Liver (tissue), 9 donors: ENCODE results near the gene PRMT2. TPM values are rescaled to one million over a fixed set of nuclear protein-coding genes. Genes with fewer than 3 reads are reported as not detected.

Experiments used
- DNase-seq: peaks from one replicate; pipeline ENCODE4 v3.0.0-alpha.2; 2017; ENCODE audit warnings: low spot score
- H3K27ac ChIP-seq, 2 donors: one replicate each; pipeline ENCODE4 v1.7.0; 2013; ENCODE audit warnings: inconsistent platforms in 2 of 2, low read length in 2 of 2, control low read depth in 1 of 2, low read depth in 1 of 2, mild to moderate bottlenecking in 1 of 2
- H3K27me3 ChIP-seq, 4 donors: one replicate each; pipeline versions ENCODE4 v1.6.1 to v1.7.0; 2013; ENCODE audit warnings: low read length in 3 of 4, inconsistent platforms in 1 of 4, mild to moderate bottlenecking in 1 of 4, moderate library complexity in 1 of 4; ENCODE audit not compliant: control insufficient read depth in 4 of 4, insufficient read depth in 4 of 4
- H3K36me3 ChIP-seq, 4 donors: one replicate each; pipeline versions ENCODE4 v1.6.1 to v1.7.0; 2013; ENCODE audit warnings: low read length in 3 of 4, mild to moderate bottlenecking in 3 of 4, low read depth in 1 of 4, moderate library complexity in 1 of 4; ENCODE audit not compliant: control insufficient read depth in 4 of 4, insufficient read depth in 3 of 4
- H3K4me1 ChIP-seq, 4 donors: one replicate each; pipeline versions ENCODE4 v1.6.1 to v1.7.0; 2013; ENCODE audit warnings: low read length in 3 of 4, mild to moderate bottlenecking in 3 of 4, moderate library complexity in 1 of 4; ENCODE audit not compliant: control insufficient read depth in 4 of 4, insufficient read depth in 4 of 4
- H3K4me3 ChIP-seq, 3 donors: one replicate each; pipeline versions ENCODE4 v1.6.1 to v1.7.0; 2013; ENCODE audit warnings: low read length in 3 of 3, control low read depth in 1 of 3, low read depth in 1 of 3, mild to moderate bottlenecking in 1 of 3
- H3K9ac ChIP-seq, 2 donors: one replicate each; pipeline ENCODE4 v1.7.0; 2013; ENCODE audit warnings: low read length in 2 of 2, mild to moderate bottlenecking in 2 of 2, moderate library complexity in 2 of 2, control low read depth in 1 of 2, low read depth in 1 of 2
- H3K9me3 ChIP-seq, 4 donors: one replicate each; pipeline versions ENCODE4 v1.6.1 to v1.7.0; 2013; ENCODE audit warnings: low read length in 3 of 4; ENCODE audit not compliant: control insufficient read depth in 4 of 4
- EGR1 ChIP-seq, 2 donors: IDR thresholded peaks; 2 replicates each; pipeline ENCODE4 v1.6.1; 2016 to 2018; ENCODE audit warnings: antibody characterized with exemption in 2 of 2, low read depth in 2 of 2
- FOXA1 ChIP-seq: IDR thresholded peaks from 2 replicates; pipeline ENCODE4 v1.6.1; 2016; ENCODE audit warnings: antibody characterized with exemption
- FOXA2 ChIP-seq: IDR thresholded peaks from 2 replicates; pipeline ENCODE4 v1.6.1; 2016; ENCODE audit warnings: antibody characterized with exemption
- GABPA ChIP-seq, 2 donors: IDR thresholded peaks in 1 of 2; conservative IDR thresholded peaks in 1 of 2; 2 replicates each; pipeline ENCODE4 v1.6.1; 2016; ENCODE audit warnings: antibody characterized with exemption in 2 of 2, mild to moderate bottlenecking in 1 of 2, moderate library complexity in 1 of 2
- HNF4A ChIP-seq, 2 donors: conservative IDR thresholded peaks; 2 replicates each; pipeline ENCODE4 v1.6.1; 2016; ENCODE audit warnings: antibody characterized with exemption in 2 of 2, mild to moderate bottlenecking in 2 of 2
- HNF4G ChIP-seq: IDR thresholded peaks from 2 replicates; pipeline ENCODE4 v1.6.1; 2016; ENCODE audit warnings: antibody characterized with exemption
- JUND ChIP-seq, 2 donors: IDR thresholded peaks; 2 replicates each; pipeline ENCODE4 v1.6.1; 2016; ENCODE audit warnings: antibody characterized with exemption in 2 of 2
- NR2F2 ChIP-seq: IDR thresholded peaks from 2 replicates; pipeline ENCODE4 v1.6.1; 2016; ENCODE audit warnings: antibody characterized with exemption
- RAD21 ChIP-seq, 2 donors: IDR thresholded peaks; 2 replicates each; pipeline ENCODE4 v1.6.1; 2016; ENCODE audit warnings: antibody characterized with exemption in 2 of 2, mild to moderate bottlenecking in 2 of 2
- RXRA ChIP-seq, 2 donors: IDR thresholded peaks; 2 replicates each; pipeline ENCODE4 v1.6.1; 2017 to 2018; ENCODE audit warnings: antibody characterized with exemption in 2 of 2, mild to moderate bottlenecking in 1 of 2
- SP1 ChIP-seq: IDR thresholded peaks from 2 replicates; pipeline ENCODE4 v1.6.1; 2018; ENCODE audit warnings: antibody characterized with exemption, mild to moderate bottlenecking
- TAF1 ChIP-seq: conservative IDR thresholded peaks from 2 replicates; pipeline ENCODE4 v1.6.1; 2016; ENCODE audit warnings: antibody characterized with exemption, mild to moderate bottlenecking
- YY1 ChIP-seq: IDR thresholded peaks from 2 replicates; pipeline ENCODE4 v1.6.1; 2016; ENCODE audit warnings: antibody characterized with exemption, mild to moderate bottlenecking
- WGBS: extraction: QIAGEN DNeasy Blood & Tissue Kit; methylation state at CpG from one replicate; pipeline ENCODE4 v1.1.7; 2013; 5-methylcytosine and 5-hydroxymethylcytosine counted together
- polyA plus RNA-seq, 2 donors: library from polyadenylated mRNA; stranded (reverse) in 1 of 2; unstranded in 1 of 2; fragments of 200-250 nt in 1 of 2; fragments of >200 nt in 1 of 2; fragmentation: Nextera tagmentation in 1 of 2; extraction: Ambion mirVana in 1 of 2; gene quantifications; one replicate each; pipeline versions ENCODE4 v1.2.1 to v1.2.3, GENCODE V29; 2013 to 2015
- total RNA-seq, 2 donors: library from RNA; depleted of rRNA; stranded (reverse); fragments of >200 nt; gene quantifications; one replicate each; pipeline ENCODE4 v1.2.3, GENCODE V29; 2014
- TF ChIP-seq, protein P1 (sequence below): IDR thresholded peaks from 2 replicates; pipeline ENCODE4 v1.6.1; 2016; ENCODE audit warnings: antibody characterized with exemption
- TF ChIP-seq, protein P2 (sequence below): IDR thresholded peaks from 2 replicates; pipeline ENCODE4 v1.6.1; 2016; ENCODE audit warnings: antibody characterized with exemption, mild to moderate bottlenecking
- TF ChIP-seq, protein P3 (sequence below): IDR thresholded peaks from 2 replicates; pipeline ENCODE4 v1.6.1; 2016; ENCODE audit warnings: antibody characterized with exemption
- TF ChIP-seq, protein P4 (sequence below): fragments of 150-350 bp; IDR thresholded peaks from 2 replicates; pipeline ENCODE4 v1.5.1; 2017; ENCODE audit warnings: improper control_type of control experiment, low read depth, low read length; ENCODE audit not compliant: missing input control
- TF ChIP-seq, protein P5 (sequence below): IDR thresholded peaks from 2 replicates; pipeline ENCODE4 v1.6.1; 2016; ENCODE audit warnings: antibody characterized with exemption
- donor health status: healthy.
- donor health status: healthy.
- donor health status: healthy.
- donor health status: healthy.
- donor health status: healthy.

The PRMT2 gene
- total and polyA plus RNA-seq, 4 donors, result 17.9 to 29.2 (median 23.2) TPM

DNA sequence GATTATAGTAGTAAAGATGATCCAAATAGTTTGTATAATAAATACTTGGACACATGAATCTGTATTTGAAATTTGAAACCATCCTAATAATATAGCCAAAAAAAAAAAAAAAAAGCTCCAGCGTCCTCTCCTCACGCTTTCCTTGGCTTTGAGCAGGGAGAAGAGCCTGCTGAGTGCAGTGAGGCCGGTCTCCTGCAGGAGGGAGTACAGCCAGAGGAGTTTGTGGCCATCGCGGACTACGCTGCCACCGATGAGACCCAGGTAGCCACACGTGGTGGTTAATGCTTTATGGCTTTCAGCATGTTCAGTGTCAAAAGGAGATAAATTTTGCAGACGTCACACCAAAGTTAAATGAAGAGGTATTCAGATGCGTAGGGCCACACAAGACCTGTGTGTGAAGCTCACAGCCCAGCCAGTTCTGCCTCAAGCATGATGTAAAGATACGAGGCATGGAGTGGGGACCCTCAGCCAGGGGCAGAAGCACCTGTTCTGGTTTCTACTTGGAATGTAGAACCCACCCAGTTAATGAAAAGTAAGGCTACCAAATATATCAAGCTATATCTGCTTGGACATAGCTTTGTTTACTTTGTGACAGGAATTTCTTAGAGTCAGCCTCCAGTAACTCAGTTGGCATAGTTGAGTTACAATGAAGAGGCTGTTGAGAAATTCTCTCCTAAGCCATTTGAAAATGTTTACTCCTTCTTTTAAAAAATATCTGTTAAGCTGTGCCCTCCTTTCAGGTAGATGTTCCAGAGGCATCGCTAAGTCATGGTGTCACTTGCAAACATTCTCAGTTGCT is 8.1 kb downstream of the PRMT2 start:
- no peaks in the 10 kb centered on the region for H3K27me3 ChIP-seq
- peak; percentile 25 for DNase-seq
- H3K4me1 ChIP-seq, result no peaks in the 10 kb centered on the region
- no peak overlapping the region for H3K4me3 ChIP-seq
- TF ChIP-seq TAF1 (no peak), GABPA (IDR thresholded peaks at IDR 0.05 in 1 of 2, conservative IDR thresholded peaks at IDR 0.05 in 1 of 2) (no peak), SP1 (no peak), HNF4A (conservative IDR thresholded peaks at IDR 0.05) (no peak), RXRA (IDR thresholded peaks at IDR 0.05) (no peak), NR2F2 (no peak), EGR1 (IDR thresholded peaks at IDR 0.05; ENCODE audit: low read depth in 2 of 2) (no peak), JUND (IDR thresholded peaks at IDR 0.05) (no peak), HNF4G (no peak), FOXA1 (no peak), FOXA2 (no peak), RAD21 (IDR thresholded peaks at IDR 0.05) (no peak), YY1 (no peak)
- TF ChIP-seq, protein P1, sequence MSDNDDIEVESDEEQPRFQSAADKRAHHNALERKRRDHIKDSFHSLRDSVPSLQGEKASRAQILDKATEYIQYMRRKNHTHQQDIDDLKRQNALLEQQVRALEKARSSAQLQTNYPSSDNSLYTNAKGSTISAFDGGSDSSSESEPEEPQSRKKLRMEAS, result no peak
- TF ChIP-seq, protein P2, sequence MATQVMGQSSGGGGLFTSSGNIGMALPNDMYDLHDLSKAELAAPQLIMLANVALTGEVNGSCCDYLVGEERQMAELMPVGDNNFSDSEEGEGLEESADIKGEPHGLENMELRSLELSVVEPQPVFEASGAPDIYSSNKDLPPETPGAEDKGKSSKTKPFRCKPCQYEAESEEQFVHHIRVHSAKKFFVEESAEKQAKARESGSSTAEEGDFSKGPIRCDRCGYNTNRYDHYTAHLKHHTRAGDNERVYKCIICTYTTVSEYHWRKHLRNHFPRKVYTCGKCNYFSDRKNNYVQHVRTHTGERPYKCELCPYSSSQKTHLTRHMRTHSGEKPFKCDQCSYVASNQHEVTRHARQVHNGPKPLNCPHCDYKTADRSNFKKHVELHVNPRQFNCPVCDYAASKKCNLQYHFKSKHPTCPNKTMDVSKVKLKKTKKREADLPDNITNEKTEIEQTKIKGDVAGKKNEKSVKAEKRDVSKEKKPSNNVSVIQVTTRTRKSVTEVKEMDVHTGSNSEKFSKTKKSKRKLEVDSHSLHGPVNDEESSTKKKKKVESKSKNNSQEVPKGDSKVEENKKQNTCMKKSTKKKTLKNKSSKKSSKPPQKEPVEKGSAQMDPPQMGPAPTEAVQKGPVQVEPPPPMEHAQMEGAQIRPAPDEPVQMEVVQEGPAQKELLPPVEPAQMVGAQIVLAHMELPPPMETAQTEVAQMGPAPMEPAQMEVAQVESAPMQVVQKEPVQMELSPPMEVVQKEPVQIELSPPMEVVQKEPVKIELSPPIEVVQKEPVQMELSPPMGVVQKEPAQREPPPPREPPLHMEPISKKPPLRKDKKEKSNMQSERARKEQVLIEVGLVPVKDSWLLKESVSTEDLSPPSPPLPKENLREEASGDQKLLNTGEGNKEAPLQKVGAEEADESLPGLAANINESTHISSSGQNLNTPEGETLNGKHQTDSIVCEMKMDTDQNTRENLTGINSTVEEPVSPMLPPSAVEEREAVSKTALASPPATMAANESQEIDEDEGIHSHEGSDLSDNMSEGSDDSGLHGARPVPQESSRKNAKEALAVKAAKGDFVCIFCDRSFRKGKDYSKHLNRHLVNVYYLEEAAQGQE, result no peak
- TF ChIP-seq, protein P3, sequence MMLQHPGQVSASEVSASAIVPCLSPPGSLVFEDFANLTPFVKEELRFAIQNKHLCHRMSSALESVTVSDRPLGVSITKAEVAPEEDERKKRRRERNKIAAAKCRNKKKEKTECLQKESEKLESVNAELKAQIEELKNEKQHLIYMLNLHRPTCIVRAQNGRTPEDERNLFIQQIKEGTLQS, result no peak
- TF ChIP-seq, protein P4, sequence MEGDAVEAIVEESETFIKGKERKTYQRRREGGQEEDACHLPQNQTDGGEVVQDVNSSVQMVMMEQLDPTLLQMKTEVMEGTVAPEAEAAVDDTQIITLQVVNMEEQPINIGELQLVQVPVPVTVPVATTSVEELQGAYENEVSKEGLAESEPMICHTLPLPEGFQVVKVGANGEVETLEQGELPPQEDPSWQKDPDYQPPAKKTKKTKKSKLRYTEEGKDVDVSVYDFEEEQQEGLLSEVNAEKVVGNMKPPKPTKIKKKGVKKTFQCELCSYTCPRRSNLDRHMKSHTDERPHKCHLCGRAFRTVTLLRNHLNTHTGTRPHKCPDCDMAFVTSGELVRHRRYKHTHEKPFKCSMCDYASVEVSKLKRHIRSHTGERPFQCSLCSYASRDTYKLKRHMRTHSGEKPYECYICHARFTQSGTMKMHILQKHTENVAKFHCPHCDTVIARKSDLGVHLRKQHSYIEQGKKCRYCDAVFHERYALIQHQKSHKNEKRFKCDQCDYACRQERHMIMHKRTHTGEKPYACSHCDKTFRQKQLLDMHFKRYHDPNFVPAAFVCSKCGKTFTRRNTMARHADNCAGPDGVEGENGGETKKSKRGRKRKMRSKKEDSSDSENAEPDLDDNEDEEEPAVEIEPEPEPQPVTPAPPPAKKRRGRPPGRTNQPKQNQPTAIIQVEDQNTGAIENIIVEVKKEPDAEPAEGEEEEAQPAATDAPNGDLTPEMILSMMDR, result no peak
- TF ChIP-seq, protein P5, sequence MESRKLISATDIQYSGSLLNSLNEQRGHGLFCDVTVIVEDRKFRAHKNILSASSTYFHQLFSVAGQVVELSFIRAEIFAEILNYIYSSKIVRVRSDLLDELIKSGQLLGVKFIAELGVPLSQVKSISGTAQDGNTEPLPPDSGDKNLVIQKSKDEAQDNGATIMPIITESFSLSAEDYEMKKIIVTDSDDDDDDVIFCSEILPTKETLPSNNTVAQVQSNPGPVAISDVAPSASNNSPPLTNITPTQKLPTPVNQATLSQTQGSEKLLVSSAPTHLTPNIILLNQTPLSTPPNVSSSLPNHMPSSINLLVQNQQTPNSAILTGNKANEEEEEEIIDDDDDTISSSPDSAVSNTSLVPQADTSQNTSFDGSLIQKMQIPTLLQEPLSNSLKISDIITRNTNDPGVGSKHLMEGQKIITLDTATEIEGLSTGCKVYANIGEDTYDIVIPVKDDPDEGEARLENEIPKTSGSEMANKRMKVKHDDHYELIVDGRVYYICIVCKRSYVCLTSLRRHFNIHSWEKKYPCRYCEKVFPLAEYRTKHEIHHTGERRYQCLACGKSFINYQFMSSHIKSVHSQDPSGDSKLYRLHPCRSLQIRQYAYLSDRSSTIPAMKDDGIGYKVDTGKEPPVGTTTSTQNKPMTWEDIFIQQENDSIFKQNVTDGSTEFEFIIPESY, result no peak
- H3K27ac ChIP-seq, result no peak overlapping the region
- peaks cover 11 to 42% (median 26%) of the 10 kb centered on the region in 4 donors for H3K36me3 ChIP-seq
- 81% methylated on average over 12 of the region's 12 CpGs for WGBS
- no peak overlapping the region for H3K9ac ChIP-seq
- H3K9me3 ChIP-seq, result no peaks in the 10 kb centered on the region
